HepG2 (cell line): ENCODE results near the gene HK2. TPM values are rescaled to one million over a fixed set of nuclear protein-coding genes. Genes with fewer than 3 reads are reported as not detected.

Experiments
- CEBPG ChIP-seq: IDR thresholded peaks from 2 replicates; pipeline ENCODE4 v1.6.1; 2016
- DMAP1 ChIP-seq: IDR thresholded peaks from 2 replicates; pipeline ENCODE4 v1.6.1; 2016
- DNMT1 ChIP-seq: sonication (generic); formaldehyde crosslinking; IDR thresholded peaks from 2 replicates; pipeline ENCODE4 v1.5.1; 2020; ENCODE audit warnings: mild to moderate bottlenecking, missing genetic modification reagents
- MEIS1 ChIP-seq: sonication (generic); formaldehyde crosslinking; IDR thresholded peaks from 2 replicates; pipeline ENCODE4 v1.9.0; 2021; ENCODE audit warnings: mild to moderate bottlenecking, missing genetic modification reagents, moderate library complexity, borderline replicate concordance
- PCBP1 ChIP-seq: fragments of 200-400 bp; formaldehyde crosslinking; IDR thresholded peaks from 2 replicates; pipeline ENCODE4 v1.6.1; 2017; ENCODE audit warnings: mild to moderate bottlenecking, low read depth, low read length, borderline replicate concordance
- RNF219 ChIP-seq: sonication (generic); formaldehyde crosslinking; IDR thresholded peaks from 2 replicates; pipeline ENCODE4 v1.5.0; 2020; ENCODE audit warnings: mild to moderate bottlenecking, missing genetic modification reagents
- SKIL ChIP-seq: sonication (generic); formaldehyde crosslinking; IDR thresholded peaks from 2 replicates; pipeline ENCODE4 v1.8.0; 2022; ENCODE audit warnings: missing genetic modification reagents, mild to moderate bottlenecking, moderate library complexity, borderline replicate concordance
- ZIK1 ChIP-seq: sonication (generic); formaldehyde crosslinking; IDR thresholded peaks from 2 replicates; pipeline ENCODE4 v1.5.0; 2020; ENCODE audit warnings: mild to moderate bottlenecking, low read depth, missing genetic modification reagents, borderline replicate concordance
- ZNF343 ChIP-seq: sonication (generic); formaldehyde crosslinking; IDR thresholded peaks from 2 replicates; pipeline ENCODE4 v1.4.0; 2020; ENCODE audit warnings: mild to moderate bottlenecking, missing genetic modification reagents
- ZNF580 ChIP-seq: IDR thresholded peaks from 2 replicates; pipeline ENCODE4 v1.6.1; 2016; ENCODE audit warnings: low read depth, borderline replicate concordance
- ZNF614 ChIP-seq: IDR thresholded peaks from 2 replicates; pipeline ENCODE4 v1.6.1; 2018; ENCODE audit warnings: missing biosample characterization, missing genetic modification reagents, inconsistent platforms, borderline replicate concordance
- polyA plus RNA-seq, 8 experiments: library from polyadenylated mRNA; depleted of rRNA in 3 of 8; stranded (reverse) in 7 of 8; unstranded in 1 of 8; fragments of >200 nt; fragmentation: Illumina TruSeq in 4 of 8; extraction: Trizol in 4 of 8; gene quantifications; 2 replicates each; pipeline versions ENCODE4 v1.2.1 to v1.2.3, GENCODE V29; 2011 to 2016; ENCODE audit warnings: low read depth in 4 of 8, missing spikeins in 1 of 8, mixed read lengths in 1 of 8; ENCODE audit not compliant: insufficient read depth in 1 of 8
- total RNA-seq, 5 experiments: library from RNA; depleted of rRNA; stranded (reverse); fragments of >200 nt; fragmentation: Illumina TruSeq; extraction: Trizol; gene quantifications; 2 replicates each; pipeline ENCODE4 v1.2.3, GENCODE V29; 2016; ENCODE audit warnings: low read depth in 1 of 5
- TF ChIP-seq, protein P1 (sequence below): IDR thresholded peaks from 2 replicates; pipeline ENCODE4 v1.6.1; 2016
- TF ChIP-seq, protein P2 (sequence below): sonication (generic); formaldehyde crosslinking; IDR thresholded peaks from 2 replicates; pipeline ENCODE4 v1.4.0; 2020; ENCODE audit warnings: missing genetic modification reagents
- TF ChIP-seq, protein P3 (sequence below): sonication (generic); formaldehyde crosslinking; IDR thresholded peaks from 2 replicates; pipeline ENCODE4 v1.4.0; 2020; ENCODE audit warnings: missing genetic modification reagents, borderline replicate concordance
- TF ChIP-seq, protein P4 (sequence below): sonication (generic); formaldehyde crosslinking; IDR thresholded peaks from 2 replicates; pipeline ENCODE4 v1.9.0; 2021; ENCODE audit warnings: missing genetic modification reagents, borderline replicate concordance

The HK2 gene
- total and polyA plus RNA-seq, 2 of the 13 experiments (the other 11 are each of a cell fraction or from before 2014, with no cell fraction given): 13.2 to 101 TPM

GRCh38 chr2:74834792-74835755 lies 1.1 kb downstream of the HK2 start (continued):
- no peak; the same call in 1 of the 2 replicates for TF ChIP-seq ZNF580 (CRISPR knock-in tag)
- no peak for TF ChIP-seq RNF219 (CRISPR knock-in tag)
- TF ChIP-seq, protein P1, sequence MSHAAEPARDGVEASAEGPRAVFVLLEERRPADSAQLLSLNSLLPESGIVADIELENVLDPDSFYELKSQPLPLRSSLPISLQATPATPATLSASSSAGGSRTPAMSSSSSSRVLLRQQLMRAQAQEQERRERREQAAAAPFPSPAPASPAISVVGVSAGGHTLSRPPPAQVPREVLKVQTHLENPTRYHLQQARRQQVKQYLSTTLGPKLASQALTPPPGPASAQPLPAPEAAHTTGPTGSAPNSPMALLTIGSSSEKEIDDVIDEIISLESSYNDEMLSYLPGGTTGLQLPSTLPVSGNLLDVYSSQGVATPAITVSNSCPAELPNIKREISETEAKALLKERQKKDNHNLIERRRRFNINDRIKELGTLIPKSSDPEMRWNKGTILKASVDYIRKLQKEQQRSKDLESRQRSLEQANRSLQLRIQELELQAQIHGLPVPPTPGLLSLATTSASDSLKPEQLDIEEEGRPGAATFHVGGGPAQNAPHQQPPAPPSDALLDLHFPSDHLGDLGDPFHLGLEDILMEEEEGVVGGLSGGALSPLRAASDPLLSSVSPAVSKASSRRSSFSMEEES (CRISPR knock-in tag): no peak; the same call in 1 of the 2 replicates
- TF ChIP-seq ZIK1 (CRISPR knock-in tag): peak; percentile 32; the same call in 1 of the 2 replicates
- TF ChIP-seq, protein P2, sequence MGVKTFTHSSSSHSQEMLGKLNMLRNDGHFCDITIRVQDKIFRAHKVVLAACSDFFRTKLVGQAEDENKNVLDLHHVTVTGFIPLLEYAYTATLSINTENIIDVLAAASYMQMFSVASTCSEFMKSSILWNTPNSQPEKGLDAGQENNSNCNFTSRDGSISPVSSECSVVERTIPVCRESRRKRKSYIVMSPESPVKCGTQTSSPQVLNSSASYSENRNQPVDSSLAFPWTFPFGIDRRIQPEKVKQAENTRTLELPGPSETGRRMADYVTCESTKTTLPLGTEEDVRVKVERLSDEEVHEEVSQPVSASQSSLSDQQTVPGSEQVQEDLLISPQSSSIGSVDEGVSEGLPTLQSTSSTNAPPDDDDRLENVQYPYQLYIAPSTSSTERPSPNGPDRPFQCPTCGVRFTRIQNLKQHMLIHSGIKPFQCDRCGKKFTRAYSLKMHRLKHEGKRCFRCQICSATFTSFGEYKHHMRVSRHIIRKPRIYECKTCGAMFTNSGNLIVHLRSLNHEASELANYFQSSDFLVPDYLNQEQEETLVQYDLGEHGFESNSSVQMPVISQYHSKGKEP (CRISPR knock-in tag): no peak
- TF ChIP-seq, protein P3, sequence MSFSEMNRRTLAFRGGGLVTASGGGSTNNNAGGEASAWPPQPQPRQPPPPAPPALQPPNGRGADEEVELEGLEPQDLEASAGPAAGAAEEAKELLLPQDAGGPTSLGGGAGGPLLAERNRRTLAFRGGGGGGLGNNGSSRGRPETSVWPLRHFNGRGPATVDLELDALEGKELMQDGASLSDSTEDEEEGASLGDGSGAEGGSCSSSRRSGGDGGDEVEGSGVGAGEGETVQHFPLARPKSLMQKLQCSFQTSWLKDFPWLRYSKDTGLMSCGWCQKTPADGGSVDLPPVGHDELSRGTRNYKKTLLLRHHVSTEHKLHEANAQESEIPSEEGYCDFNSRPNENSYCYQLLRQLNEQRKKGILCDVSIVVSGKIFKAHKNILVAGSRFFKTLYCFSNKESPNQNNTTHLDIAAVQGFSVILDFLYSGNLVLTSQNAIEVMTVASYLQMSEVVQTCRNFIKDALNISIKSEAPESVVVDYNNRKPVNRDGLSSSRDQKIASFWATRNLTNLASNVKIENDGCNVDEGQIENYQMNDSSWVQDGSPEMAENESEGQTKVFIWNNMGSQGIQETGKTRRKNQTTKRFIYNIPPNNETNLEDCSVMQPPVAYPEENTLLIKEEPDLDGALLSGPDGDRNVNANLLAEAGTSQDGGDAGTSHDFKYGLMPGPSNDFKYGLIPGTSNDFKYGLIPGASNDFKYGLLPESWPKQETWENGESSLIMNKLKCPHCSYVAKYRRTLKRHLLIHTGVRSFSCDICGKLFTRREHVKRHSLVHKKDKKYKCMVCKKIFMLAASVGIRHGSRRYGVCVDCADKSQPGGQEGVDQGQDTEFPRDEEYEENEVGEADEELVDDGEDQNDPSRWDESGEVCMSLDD (CRISPR knock-in tag): peak; percentile 55; the same call in 1 of the 2 replicates
- TF ChIP-seq, protein P4, sequence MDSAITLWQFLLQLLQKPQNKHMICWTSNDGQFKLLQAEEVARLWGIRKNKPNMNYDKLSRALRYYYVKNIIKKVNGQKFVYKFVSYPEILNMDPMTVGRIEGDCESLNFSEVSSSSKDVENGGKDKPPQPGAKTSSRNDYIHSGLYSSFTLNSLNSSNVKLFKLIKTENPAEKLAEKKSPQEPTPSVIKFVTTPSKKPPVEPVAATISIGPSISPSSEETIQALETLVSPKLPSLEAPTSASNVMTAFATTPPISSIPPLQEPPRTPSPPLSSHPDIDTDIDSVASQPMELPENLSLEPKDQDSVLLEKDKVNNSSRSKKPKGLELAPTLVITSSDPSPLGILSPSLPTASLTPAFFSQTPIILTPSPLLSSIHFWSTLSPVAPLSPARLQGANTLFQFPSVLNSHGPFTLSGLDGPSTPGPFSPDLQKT (CRISPR knock-in tag): peak; percentile 51; the same call in 1 of the 2 replicates
- TF ChIP-seq SKIL (CRISPR knock-in tag): peak; percentile 76
- TF ChIP-seq DMAP1 (CRISPR knock-in tag): peak; percentile 98
- TF ChIP-seq CEBPG (CRISPR knock-in tag): peak; percentile 7; the same call in 1 of the 2 replicates
- no peak for TF ChIP-seq PCBP1
- TF ChIP-seq MEIS1: peak; percentile 67; the same call in 1 of the 2 replicates
- TF ChIP-seq ZNF343 (CRISPR knock-in tag): no peak
- TF ChIP-seq ZNF614 (CRISPR knock-in tag): no peak
- TF ChIP-seq DNMT1 (CRISPR knock-in tag): peak; percentile 77
